ENCODE data around the gene TAS2R41. TPM values are rescaled to one million over a fixed set of nuclear protein-coding genes. Genes with fewer than 3 reads are reported as not detected.

TAS2R41 gene
- total and polyA plus RNA-seq, 2 of the 13 experiments (the other 11 are each of a cell fraction or from before 2014, with no cell fraction given), result not detected

DNA sequence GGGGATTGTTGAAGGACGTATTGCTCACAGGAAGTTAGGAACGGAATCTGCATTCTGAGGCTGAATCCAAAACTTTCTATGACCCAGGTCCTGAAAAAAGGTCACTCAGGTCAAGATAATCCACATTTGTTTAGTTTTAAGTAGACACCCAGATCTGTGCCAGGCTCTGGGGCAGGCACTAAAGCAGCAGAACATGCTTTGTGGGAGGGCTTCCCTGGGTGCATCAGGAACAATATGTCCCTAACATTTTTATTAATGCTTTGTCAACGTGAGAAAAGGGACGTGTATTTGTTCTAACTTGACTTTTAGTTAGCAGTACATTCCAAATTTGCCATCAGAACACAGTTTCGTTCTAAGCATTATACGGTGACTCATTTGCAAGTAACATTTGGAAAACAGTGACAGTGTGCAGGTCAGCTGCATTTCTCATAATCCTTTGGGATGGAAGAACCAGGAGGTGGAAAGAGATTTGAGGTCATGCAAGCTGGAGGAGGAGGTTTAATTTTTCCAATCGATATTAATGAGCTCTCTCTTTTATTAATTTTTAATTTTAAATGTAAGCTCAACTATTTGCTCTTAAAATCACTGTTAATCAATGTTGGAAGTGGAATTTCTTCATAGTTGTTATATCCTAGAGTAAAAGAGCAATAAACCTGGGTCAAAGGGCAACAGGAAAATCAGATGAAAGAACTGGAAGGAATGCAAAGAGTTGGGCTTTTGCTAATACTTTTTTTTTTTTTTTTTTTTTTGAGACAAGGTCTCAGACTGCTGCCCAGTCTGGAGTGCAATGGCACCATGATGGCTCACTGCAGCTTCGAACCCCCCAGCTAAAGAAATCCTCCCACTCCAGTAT lies 35.0 kb downstream of the TAS2R41 start (continued):
- TF ChIP-seq, protein P1, sequence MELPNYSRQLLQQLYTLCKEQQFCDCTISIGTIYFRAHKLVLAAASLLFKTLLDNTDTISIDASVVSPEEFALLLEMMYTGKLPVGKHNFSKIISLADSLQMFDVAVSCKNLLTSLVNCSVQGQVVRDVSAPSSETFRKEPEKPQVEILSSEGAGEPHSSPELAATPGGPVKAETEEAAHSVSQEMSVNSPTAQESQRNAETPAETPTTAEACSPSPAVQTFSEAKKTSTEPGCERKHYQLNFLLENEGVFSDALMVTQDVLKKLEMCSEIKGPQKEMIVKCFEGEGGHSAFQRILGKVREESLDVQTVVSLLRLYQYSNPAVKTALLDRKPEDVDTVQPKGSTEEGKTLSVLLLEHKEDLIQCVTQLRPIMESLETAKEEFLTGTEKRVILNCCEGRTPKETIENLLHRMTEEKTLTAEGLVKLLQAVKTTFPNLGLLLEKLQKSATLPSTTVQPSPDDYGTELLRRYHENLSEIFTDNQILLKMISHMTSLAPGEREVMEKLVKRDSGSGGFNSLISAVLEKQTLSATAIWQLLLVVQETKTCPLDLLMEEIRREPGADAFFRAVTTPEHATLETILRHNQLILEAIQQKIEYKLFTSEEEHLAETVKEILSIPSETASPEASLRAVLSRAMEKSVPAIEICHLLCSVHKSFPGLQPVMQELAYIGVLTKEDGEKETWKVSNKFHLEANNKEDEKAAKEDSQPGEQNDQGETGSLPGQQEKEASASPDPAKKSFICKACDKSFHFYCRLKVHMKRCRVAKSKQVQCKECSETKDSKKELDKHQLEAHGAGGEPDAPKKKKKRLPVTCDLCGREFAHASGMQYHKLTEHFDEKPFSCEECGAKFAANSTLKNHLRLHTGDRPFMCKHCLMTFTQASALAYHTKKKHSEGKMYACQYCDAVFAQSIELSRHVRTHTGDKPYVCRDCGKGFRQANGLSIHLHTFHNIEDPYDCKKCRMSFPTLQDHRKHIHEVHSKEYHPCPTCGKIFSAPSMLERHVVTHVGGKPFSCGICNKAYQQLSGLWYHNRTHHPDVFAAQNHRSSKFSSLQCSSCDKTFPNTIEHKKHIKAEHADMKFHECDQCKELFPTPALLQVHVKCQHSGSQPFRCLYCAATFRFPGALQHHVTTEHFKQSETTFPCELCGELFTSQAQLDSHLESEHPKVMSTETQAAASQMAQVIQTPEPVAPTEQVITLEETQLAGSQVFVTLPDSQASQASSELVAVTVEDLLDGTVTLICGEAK (IDR thresholded peaks at IDR 0.05), result no peak
- TF ChIP-seq, protein P1 (CRISPR knock-in tag; IDR thresholded peaks at IDR 0.05), result no peak
- TF ChIP-seq ZNF616 (CRISPR knock-in tag; IDR thresholded peaks at IDR 0.05; ENCODE audit: low read depth) (no peak), ZBTB7B (CRISPR knock-in tag; IDR thresholded peaks at IDR 0.05) (no peak), ZNF605 (CRISPR knock-in tag; IDR thresholded peaks at IDR 0.05) (no peak), ISX (CRISPR knock-in tag; conservative IDR thresholded peaks at IDR 0.05) (no peak), MIER3 (CRISPR knock-in tag; IDR thresholded peaks at IDR 0.05; ENCODE audit: borderline replicate concordance) (no peak)
